Uterus (tissue), 4 donors: ENCODE data around the gene PPP3CB. TPM values are rescaled to one million over a fixed set of nuclear protein-coding genes. Genes with fewer than 3 reads are reported as not detected.

ENCODE experiments used
- DNase-seq, 2 donors: peaks; one replicate each; pipeline ENCODE4 v3.0.0-alpha.2; 2019 to 2020
- H3K27ac ChIP-seq, 2 donors: fragments of 200-600 bp; sonication (generic); 1 replicate in 1 of 2; 2 replicates in 1 of 2; pipeline ENCODE4 v1.5.1; 2016 to 2018
- H3K27me3 ChIP-seq, 2 donors: fragments of 200-600 bp; sonication (generic); one replicate each; pipeline ENCODE4 v1.5.1; 2018 to 2019; ENCODE audit warnings: control low read depth in 1 of 2
- H3K36me3 ChIP-seq, 2 donors: fragments of 200-600 bp; sonication (generic); one replicate each; pipeline ENCODE4 v1.5.1; 2019; ENCODE audit warnings: control low read depth in 1 of 2
- H3K4me1 ChIP-seq, 2 donors: fragments of 200-600 bp; sonication (generic); one replicate each; pipeline ENCODE4 v1.5.1; 2018 to 2019; ENCODE audit warnings: control low read depth in 1 of 2
- H3K4me3 ChIP-seq, 2 donors: fragments of 200-600 bp; sonication (generic); 1 replicate in 1 of 2; 2 replicates in 1 of 2; pipeline ENCODE4 v1.5.1; 2018 to 2019; ENCODE audit warnings: mild to moderate bottlenecking in 1 of 2
- H3K9me3 ChIP-seq, 2 donors: fragments of 200-600 bp; sonication (generic); one replicate each; pipeline ENCODE4 v1.5.1; 2019; ENCODE audit warnings: control low read depth in 1 of 2
- CTCF ChIP-seq, 4 experiments: fragments of 200-600 bp in 2 of 4; fragments of 450-650 bp in 2 of 4; sonication (generic) in 2 of 4; IDR thresholded peaks; one replicate each; pipeline ENCODE4 v1.5.1; 2016 to 2019; ENCODE audit warnings: antibody characterized with exemption in 4 of 4, mild to moderate bottlenecking in 2 of 4, moderate library complexity in 1 of 4
- POLR2A ChIP-seq, 2 donors: fragments of 450-650 bp; IDR thresholded peaks; one replicate each; pipeline ENCODE4 v1.6.1; 2016; ENCODE audit warnings: antibody characterized with exemption in 2 of 2, mild to moderate bottlenecking in 1 of 2, moderate library complexity in 1 of 2
- intact Hi-C: fragments of 100-400 bp; cut with DNase I; formaldehyde crosslinking; loops from one replicate; pipeline ENCODE4 v1.15.1; 2023; ENCODE audit warnings: low total_unique reads
- total RNA-seq, 4 donors: library from RNA; depleted of rRNA in 3 of 4; stranded (reverse); fragments of >200 nt in 3 of 4; gene quantifications; one replicate each; pipeline versions ENCODE4 v1.1.0 to v1.2.4, GENCODE V29; 2014 to 2023
- donor health status: DM: yes; HTN: yes; CAD: no.

PPP3CB gene
- total RNA-seq, 4 donors from 2014 or later, result 40.0 to 80.5 (median 70.1) TPM

DNA sequence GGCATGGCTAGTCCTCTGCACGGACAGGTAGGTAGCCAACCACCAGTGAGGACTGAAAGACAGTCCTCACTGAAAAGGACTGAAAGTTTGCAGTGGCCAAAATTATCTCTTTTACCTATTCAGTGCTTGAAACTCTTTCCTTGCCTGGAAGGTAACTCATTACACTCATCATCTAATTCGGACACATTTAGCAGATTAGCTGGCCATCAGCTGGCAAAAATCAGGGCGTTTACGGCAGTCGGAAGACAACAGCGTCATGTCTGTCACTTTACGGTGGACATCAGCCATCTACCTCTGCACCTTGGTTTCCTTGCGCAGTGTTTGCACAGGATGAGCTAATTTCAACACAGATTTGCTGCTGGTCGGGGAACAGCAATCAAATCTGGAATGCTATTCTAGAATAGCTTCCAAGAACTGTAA, 82.7 kb downstream of the PPP3CB start:
- peak overlapping the region; percentile 70 to 89 for H3K4me3 ChIP-seq
- no peak for TF ChIP-seq CTCF (IDR thresholded peaks at IDR 0.05)
- no peak for TF ChIP-seq POLR2A (IDR thresholded peaks at IDR 0.05)
- no peaks in the 10 kb centered on the region for H3K27me3 ChIP-seq
- DNase-seq, result peak in 1 of 2 donors; percentile 18
- H3K4me1 ChIP-seq, result peaks cover 0 to 7% of the 10 kb centered on the region in 2 donors
- peak overlapping the region; percentile 93 to 94 for H3K27ac ChIP-seq
- no peaks in the 10 kb centered on the region for H3K36me3 ChIP-seq
- intact Hi-C loops, result no loop called here
- H3K9me3 ChIP-seq, result no peaks in the 10 kb centered on the region

- Histone ChIP-seq H3K36me3 (no peaks in the 10 kb centered on the region), H3K9me3 (no peaks in the 10 kb centered on the region), H3K27ac (no peak overlapping the region), H3K4me3 (no peak overlapping the region), H3K4me1 (peaks cover 0 to 7% of the 10 kb centered on the region in 2 donors), H3K27me3 (no peaks in the 10 kb centered on the region)
- TF ChIP-seq POLR2A (IDR thresholded peaks at IDR 0.05) (no peak), CTCF (IDR thresholded peaks at IDR 0.05) (no peak)
- intact Hi-C loops, result no loop called here
- no peak for DNase-seq
Observed at GRCh38 chr10:73410897-73411296, 84.9 kb downstream of the PPP3CB start.

DNA sequence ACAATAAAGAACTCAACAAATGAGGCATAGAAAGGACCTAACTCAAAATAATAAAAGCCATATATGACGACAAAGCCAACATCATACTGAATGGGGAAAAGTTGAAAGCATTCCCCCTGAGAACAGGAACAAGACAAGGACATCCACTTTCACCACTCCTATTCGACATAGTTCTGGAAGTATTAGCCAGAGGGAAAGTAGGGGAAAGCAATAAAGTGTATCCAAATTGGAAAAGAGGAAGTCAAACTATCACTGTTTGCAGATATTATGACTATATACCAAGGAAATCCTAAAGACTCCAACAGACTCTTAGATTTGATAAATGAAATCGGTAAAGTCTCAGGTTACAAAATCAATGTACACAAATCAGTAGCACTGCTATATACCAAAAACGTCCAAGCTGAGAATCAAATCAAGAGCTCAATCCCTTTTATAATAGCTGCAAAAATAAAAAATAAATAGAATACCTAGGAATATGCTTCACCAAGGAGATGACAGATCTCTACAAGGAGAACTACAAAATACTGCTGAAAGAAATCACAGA, 86.8 kb downstream of the PPP3CB start:
- DNase-seq, result no peak
- H3K36me3 ChIP-seq, result no peaks in the 10 kb centered on the region
- H3K27me3 ChIP-seq, result no peaks in the 10 kb centered on the region
- H3K4me1 ChIP-seq, result peaks cover 0 to 7% of the 10 kb centered on the region in 2 donors
- no peak overlapping the region for H3K27ac ChIP-seq
- intact Hi-C loops, result no loop called here
- H3K9me3 ChIP-seq, result no peaks in the 10 kb centered on the region
- TF ChIP-seq POLR2A (IDR thresholded peaks at IDR 0.05), result no peak
- TF ChIP-seq CTCF (IDR thresholded peaks at IDR 0.05), result no peak
- no peak overlapping the region for H3K4me3 ChIP-seq

GRCh38 chr10:73408061-73408460, 87.8 kb downstream of the PPP3CB start:
- H3K36me3 ChIP-seq, result no peaks in the 10 kb centered on the region
- TF ChIP-seq CTCF (IDR thresholded peaks at IDR 0.05), result no peak
- TF ChIP-seq POLR2A (IDR thresholded peaks at IDR 0.05), result no peak
- no peak for DNase-seq
- no peaks in the 10 kb centered on the region for H3K9me3 ChIP-seq
- no peak overlapping the region for H3K27ac ChIP-seq
- no peaks in the 10 kb centered on the region for H3K27me3 ChIP-seq
- no peak overlapping the region for H3K4me3 ChIP-seq
- H3K4me1 ChIP-seq, result peaks cover 0 to 7% of the 10 kb centered on the region in 2 donors
- intact Hi-C loops, result no loop called here

- no peaks in the 10 kb centered on the region for H3K9me3 ChIP-seq
- peaks cover 0 to 3% of the 10 kb centered on the region in 2 donors for H3K4me1 ChIP-seq
Observed at GRCh38 chr10:73407495-73407894, 88.3 kb downstream of the PPP3CB start.

More at GRCh38 chr10:73407495-73407894, 88.3 kb downstream of the PPP3CB start:
- no peak for TF ChIP-seq CTCF (IDR thresholded peaks at IDR 0.05)
- TF ChIP-seq POLR2A (IDR thresholded peaks at IDR 0.05), result no peak
- no peak overlapping the region for H3K27ac ChIP-seq
- H3K27me3 ChIP-seq, result no peaks in the 10 kb centered on the region
- no peak overlapping the region for H3K4me3 ChIP-seq
- H3K36me3 ChIP-seq, result no peaks in the 10 kb centered on the region
- no peak for DNase-seq
- intact Hi-C loops, result no loop called here
